HG03103 (cell line): ENCODE data around the gene RAB11B.
"Not testable (repeated sequence)": the region's sequence is repeated elsewhere in the genome, so short reads cannot be mapped to it uniquely, and the experiment has no call there.

Experiments used
- ATAC-seq: cut with Tn5 transposase; IDR thresholded peaks from one replicate; pipeline ENCODE4 v1.9.1; 2021; ENCODE audit warnings: low read depth; ENCODE audit not compliant: unreplicated experiment

RAB11B gene

GRCh38 chr19:8393192-8393870 lies 3.2 kb downstream of the RAB11B start:
- no peak for ATAC-seq

DNA sequence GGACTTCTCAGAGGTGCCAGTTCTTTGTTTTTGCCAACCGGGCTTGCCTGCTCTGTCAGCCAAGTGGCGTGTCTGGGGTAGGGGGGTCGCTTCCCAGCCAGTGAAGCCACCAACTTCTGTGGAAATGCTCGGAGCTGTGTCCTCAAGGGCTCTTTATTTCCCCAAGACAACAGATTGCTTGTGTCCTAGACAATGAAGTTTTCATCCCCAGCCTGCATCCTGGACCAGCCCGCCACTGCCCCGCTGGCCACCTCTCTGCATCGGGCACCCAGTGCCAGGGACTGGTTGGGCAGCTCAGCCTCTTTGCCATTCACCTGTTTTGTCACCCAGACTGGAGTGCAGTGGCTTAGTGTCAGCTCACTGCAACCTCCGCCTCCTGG lies 3.7 kb downstream of the RAB11B start:
- no peak for ATAC-seq

GRCh38 chr19:8395621-8396082 lies 5.5 kb downstream of the RAB11B start:
- ATAC-seq: no peak

- no peak for ATAC-seq
Observed at GRCh38 chr19:8396185-8396562, 6.0 kb downstream of the RAB11B start.

GRCh38 chr19:8396563-8397203 lies 6.5 kb downstream of the RAB11B start:
- ATAC-seq: no peak

DNA sequence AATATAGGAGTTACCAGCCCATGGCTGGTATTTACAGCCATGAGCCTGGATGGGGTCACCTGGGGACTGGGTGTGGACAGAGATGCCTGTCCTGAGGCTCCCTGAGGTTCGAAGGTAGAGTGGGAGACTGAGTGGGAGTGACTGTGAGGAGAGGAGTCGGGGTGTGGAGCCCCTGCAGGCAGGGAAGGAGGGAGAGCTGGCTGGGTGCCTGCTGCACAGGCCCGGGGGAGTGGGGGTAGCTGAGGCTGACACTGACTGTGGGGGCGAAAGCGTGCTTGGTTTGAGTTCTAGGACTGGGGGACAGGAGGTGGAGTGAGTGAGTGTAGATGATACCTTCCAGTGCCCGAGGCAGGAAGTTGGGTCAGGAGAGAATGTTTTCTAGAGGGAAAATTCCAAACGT lies 7.1 kb downstream of the RAB11B start:
- no peak for ATAC-seq

DNA sequence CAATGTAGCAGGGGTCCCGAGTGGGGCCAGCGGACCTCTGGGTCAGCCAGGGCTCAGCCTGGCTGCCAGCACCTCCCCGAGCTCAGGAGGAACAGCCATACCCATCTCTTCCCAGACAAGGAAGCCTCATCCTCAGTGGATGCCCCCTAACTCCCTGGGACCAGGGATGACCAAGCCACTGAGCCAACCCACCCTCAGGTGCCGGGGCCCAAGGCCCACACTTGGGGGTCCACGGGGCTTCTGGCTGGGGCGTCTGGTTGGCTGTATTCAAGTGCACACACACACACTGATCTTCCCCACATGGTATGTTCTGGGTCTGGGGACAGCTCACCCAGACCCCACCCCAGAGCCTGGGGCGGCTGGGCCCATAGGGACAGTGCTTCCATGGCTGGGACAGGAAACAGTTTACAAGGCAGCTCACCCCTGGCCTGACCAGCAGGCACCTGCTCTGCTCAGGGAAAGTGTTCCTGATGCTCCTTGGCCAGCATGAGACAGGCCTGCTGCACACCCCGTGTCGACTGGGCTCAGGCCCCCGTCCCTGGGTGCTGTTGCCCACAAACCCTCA lies 7.7 kb downstream of the RAB11B start:
- no peak for ATAC-seq

DNA sequence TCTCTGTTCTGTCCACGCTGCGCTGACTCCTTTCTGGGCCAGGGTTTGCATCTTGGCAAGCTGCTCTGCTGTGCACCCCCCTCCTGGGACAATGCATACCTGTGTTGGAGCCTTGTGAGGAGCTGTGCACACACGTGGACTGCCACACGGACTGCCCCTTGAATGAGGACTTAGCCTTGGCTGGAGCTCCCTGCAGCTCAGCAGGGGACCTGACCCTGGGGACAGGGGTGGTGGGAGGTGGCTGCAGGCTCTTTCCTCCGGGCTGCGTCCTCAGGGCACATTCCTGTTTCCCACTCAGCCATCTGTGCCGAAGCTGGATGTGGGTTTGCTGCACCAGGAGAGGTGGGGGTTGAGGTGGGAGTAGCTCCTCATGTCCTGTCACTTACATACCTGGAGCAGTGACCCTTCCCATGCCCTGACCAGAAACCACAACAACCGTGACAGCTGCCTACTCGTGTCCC lies 8.2 kb downstream of the RAB11B start:
- no peak for ATAC-seq

DNA sequence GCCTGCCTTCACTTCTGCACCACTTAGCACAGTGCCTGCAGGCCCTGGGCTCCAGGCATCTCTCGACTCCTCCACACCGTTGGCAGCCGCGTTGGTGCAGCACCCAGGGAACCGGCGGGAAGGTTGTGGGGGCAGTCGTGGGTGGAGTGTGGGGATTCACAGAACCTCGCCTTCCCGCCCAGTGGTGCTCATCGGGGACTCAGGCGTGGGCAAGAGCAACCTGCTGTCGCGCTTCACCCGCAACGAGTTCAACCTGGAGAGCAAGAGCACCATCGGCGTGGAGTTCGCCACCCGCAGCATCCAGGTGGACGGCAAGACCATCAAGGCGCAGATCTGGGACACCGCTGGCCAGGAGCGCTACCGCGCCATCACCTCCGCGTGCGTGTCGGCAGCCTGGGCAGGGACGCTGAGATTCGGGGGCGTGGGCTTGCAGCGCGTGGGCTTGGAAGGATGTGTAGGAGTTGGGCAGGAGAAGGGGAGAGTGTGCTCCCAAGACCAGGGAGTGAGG lies 9.6 kb downstream of the RAB11B start:
- ATAC-seq: no peak

DNA sequence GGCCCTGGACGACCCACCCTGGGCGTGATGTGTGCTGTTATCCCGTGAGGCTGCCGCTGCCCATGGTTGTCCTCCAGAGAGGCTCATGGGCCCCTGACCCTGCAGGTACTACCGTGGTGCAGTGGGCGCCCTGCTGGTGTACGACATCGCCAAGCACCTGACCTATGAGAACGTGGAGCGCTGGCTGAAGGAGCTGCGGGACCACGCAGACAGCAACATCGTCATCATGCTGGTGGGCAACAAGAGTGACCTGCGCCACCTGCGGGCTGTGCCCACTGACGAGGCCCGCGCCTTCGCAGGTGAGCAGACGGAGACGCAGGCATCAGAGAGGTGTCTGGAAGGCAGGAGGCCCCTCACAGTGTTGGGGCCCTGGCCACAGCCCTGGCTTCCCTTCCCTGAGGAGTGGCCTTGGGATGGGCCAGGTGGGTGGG lies 11.8 kb downstream of the RAB11B start:
- ATAC-seq: no peak

DNA sequence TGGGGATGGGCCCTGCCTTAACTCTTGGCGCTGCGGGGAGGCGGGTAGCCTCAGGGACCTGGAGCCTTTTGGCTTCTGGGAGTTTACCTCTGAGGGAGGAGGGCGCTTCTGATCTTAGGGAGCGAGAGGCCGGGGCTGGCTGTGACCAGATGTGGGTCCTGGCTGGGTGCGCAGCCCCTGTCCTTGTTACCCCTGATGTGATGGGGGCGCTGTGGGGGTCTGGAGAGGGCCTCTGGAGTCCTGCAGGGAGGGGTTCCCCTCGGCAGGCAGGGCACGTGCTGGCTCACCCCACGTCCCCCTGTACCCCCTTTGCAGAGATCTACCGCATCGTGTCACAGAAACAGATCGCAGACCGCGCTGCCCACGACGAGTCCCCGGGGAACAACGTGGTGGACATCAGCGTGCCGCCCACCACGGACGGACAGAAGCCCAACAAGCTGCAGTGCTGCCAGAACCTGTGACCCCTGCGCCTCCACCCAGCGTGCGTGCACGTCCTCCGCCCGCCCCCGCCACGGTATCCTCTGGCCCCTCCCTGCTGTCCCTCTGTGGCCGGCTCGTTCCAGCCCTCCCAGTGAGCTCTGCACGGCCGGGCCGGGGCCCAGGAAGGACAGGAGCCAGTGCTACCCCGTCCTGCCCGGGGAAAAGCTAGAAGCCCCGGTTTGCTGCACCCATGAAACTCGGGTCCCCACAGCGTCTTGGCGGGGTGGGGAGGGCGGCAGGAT lies 13.1 kb downstream of the RAB11B start:
- no peak for ATAC-seq

DNA sequence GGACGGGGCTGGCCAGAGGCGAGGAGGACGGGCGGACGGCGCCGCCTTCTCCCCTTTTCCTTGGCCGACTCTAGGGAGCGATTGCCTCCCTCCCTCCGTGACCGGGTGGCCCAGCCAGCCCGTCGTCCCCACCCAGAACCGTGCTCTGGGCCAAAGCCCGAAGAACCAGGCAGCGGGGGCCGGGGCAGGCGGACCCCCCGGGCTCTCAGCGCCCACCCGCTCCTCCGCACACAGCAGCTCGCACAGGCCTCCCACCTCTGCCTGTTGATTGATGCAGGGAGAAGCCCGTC lies 13.6 kb downstream of the RAB11B start:
- no peak for ATAC-seq

- ATAC-seq: no peak
Observed at GRCh38 chr19:8404391-8405151, 14.4 kb downstream of the RAB11B start.

GRCh38 chr19:8410718-8411117 lies 20.6 kb downstream of the RAB11B start:
- ATAC-seq: not testable (repeated sequence)

DNA sequence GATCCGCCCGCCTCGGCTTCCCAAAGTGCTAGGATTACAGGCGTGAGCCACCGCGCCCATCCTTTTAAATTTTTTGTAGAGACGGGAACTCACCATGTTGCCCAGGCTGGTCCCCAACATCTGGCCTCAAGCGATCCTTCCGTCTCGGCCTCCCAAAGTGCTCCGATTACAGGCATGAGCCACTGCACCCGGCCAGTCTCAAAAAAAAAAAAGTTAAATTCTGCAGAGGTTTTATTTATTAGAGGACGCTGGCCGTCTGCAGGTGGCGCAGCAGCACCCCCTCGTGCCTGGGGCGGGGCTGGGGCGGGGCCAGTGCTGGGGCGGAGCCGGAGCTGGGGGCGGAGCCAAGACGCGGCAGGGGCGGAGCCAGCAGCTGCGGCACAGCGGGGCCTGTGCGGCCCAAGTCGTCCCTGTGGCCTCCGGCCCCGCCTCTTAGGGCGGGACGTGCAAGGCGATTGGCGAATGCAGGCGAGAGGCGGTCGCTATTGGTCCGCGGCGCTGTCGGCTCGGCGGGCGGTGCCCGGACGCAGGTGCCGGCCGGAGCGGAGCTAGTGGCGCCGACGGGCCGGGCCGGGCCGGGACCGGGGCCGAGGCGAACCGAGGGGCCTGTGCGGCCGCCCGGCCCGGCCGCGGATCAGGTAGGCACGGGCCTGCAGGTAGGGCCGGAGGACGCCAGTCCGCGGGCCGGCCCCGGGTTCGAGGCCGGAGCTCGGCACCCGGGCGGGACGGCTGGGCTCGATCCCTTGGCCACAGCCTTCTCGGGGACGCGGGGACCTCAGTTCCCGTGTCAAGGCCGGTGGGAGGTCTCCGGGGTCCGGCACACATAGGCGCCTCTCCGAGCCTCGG lies 22.8 kb downstream of the RAB11B start, which contains the start of gene MARCHF2:
MARCHF2 (plus strand) TSS at position 523 of the 846 bp plus-strand sequence. CDS start 8,536 bp downstream, outside the sequence.
- peak; percentile 97 for ATAC-seq

GRCh38 chr19:8413629-8413995 lies 23.5 kb downstream of the RAB11B start:
- no peak for ATAC-seq

DNA sequence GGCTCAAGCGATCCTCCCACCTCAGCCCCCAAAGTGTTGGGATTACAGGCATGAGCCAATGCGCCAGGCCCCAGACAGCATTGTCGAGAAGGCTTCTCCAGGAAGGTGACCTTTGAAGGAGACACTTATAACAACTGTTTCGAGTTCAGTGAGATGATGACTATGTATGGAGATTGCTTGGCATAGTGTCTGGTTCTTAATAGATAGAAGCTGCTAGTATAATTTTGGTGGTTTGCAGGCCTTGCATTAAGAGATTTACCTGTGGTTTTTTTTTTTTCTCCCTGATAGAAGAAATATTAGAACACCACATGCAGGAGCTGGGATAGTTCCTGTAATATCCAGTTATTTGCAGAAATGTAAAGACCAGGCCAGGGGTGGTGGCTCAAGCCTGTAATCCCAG lies 26.6 kb downstream of the RAB11B start:
- no peak for ATAC-seq

- ATAC-seq: no peak
Observed at GRCh38 chr19:8421484-8422461, 31.6 kb downstream of the RAB11B start.
